GM19099 (cell line): Measurements from ENCODE around the gene SYCP1.

ENCODE experiments used
- POLR2A ChIP-seq: IDR thresholded peaks from 3 replicates; pipeline ENCODE4 v1.6.1; 2011; ENCODE audit warnings: low read depth; ENCODE audit not compliant: insufficient read length; ENCODE audit errors: extremely low read depth

Gene SYCP1

GRCh38 chr1:115031595-115031994 lies 176.9 kb downstream of the SYCP1 start:
- TF ChIP-seq POLR2A: no peak

- TF ChIP-seq POLR2A: no peak
Measured at GRCh38 chr1:115035652-115036051, 181.0 kb downstream of the SYCP1 start.

DNA sequence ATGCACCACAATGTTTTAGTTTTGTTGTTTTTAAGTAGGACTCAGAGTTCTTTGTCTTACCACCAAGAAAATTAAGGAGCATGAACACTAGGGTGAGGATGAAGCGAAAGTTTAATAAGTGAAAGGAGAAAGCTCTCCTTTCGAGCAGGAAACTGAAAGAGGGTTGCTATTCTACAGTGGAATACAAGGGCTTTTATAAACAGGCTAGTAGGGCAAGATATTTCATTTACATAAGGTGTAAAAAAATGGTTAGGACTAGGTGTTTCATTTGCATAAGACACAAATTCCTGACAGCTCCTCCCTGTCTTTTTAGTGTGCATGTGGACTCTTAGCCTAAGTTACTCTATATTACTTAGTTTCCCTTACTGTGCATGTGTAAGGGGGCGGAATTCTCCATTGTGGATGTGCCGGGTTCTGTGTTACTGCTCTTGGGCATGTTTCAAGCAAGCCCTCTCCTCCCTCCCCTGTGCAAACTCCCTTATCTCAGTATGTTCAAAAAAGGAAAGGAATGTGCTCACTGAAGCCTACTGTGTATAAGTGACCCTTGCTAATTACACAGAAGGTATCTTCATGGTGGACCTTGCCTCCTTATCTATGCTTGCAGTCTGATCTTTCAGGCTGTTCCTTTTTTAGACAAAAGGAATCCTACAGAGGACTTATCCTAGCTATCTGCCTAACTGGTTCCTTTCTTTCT lies 182.3 kb downstream of the SYCP1 start:
- TF ChIP-seq POLR2A: no peak

DNA sequence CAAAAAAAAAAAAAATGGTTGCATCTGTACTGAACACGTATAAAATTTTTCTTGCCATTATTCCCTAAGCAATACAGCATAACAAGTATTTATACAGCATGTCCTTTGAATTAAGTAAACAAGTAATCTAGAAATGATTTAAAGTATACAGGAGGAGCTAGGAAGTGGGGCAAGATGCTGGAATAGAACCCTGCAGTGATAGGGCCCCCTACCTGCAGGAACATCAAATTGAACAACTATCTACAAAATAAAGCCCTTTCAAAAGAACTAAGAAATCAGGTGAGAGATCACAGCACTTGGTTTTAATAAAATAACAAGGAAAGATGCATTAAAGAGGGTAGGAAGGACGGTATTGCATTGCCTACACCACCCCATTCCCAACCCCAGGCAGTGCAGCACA lies 185.8 kb downstream of the SYCP1 start:
- no peak for TF ChIP-seq POLR2A

GRCh38 chr1:115041654-115042053 lies 187.0 kb downstream of the SYCP1 start:
- no peak for TF ChIP-seq POLR2A
